GM19397 (cell line): ENCODE measurements around the gene TMEM95.

ENCODE experiments used
- ATAC-seq: cut with Tn5 transposase; IDR thresholded peaks from one replicate; pipeline ENCODE4 v1.9.1; 2021; ENCODE audit warnings: mild to moderate bottlenecking, moderate library complexity; ENCODE audit not compliant: unreplicated experiment

The TMEM95 gene

GRCh38 chr17:7403977-7404736 is 49.2 kb downstream of the TMEM95 start, which contains the start of gene TMEM256:
TMEM256 (minus strand) TSS chr17:7404097; CDS start chr17:7404084, 13 bp downstream.
- peak; percentile 90 for ATAC-seq

DNA sequence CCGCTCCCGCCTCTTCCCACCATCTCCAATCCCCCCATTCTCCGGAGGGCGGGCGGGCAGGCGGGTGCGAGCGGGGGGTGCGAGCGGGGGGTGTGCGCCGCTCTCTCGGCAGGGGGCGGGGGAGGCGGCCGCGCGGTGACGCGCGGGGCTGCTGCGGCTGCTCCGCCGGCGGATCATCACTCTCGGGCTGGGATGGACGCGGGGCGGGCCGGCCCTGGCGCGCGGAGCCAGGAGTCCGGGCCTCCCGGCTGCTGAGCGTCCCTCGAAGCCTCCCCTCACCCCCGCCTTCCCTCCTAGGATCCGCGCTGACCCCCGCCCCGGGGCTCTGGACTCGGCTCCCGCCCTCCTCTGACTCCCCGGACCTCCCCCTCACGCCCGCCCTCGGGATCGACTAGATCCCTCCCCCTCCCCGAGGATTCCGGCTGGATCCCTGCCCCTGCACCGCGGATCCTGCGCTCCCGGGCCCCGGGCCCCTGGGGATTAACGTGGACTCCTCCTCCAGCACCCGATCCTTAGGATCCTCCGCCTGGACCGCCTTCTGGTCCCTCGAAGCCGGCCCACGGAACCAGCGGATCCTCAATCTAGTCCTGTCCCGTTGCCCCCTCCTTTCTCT is 49.9 kb downstream of the TMEM95 start:
- peak; percentile 18 for ATAC-seq

GRCh38 chr17:7405350-7406234 is 50.6 kb downstream of the TMEM95 start:
- no peak for ATAC-seq

DNA sequence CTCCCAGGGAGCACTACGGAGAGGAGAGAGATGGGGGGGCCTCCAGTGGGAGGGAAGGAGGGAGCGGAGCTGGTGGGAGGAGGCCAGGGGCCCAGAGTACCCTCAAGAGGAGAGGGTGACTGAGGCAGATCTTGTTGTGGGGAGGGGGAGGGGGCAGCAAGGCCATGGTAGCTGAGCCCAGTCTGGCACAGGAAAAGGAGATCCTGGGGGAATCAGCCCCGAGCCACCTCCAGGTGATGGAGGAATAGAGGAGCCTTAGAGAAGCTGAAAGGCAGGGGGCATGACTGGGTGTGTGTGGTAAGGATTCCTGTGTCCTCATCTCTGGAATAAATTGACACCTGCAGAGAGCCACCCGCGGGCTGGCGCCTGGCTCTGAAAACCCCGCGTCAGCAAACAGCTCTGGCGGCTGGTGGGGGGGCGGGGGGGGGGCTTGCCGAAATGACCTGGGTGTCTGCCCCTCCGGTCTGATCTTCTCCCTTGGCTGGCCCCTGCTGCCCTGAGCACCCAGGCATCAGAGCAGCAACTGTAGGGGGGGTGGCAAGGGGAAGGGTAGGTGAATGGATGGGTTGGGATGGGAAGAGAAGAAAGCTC is 51.4 kb downstream of the TMEM95 start:
- no peak for ATAC-seq
